ENCODE measurements around the gene CCR4. TPM values are rescaled to one million over a fixed set of nuclear protein-coding genes. Genes with fewer than 3 reads are reported as not detected.
"Not testable (repeated sequence)": the region's sequence is repeated elsewhere in the genome, so short reads cannot be mapped to it uniquely, and the experiment has no call there.

Gene CCR4
- total and polyA plus RNA-seq, 2 of the 8 experiments (the other 6 are each of a cell fraction or from before 2014, with no cell fraction given): 0.11 to 0.15 TPM

GRCh38 chr3:32931273-32931672, 20.2 kb upstream of the CCR4 start:
- H3K23ac ChIP-seq (ENCODE audit: insufficient read length); H4K8ac ChIP-seq (ENCODE audit: extremely low read depth, insufficient read depth, low read length); FAIRE-seq; DNase-seq (ENCODE audit: low read depth in 1 of 2, low spot score in 2 of 2); H3K18ac ChIP-seq (ENCODE audit: extremely low read depth, low read length); H4K20me1 ChIP-seq (replicated peaks in 1 of 2; ENCODE audit: control insufficient read depth in 1 of 2, insufficient read depth in 2 of 2, low read length in 2 of 2); H4K5ac ChIP-seq (ENCODE audit: insufficient read length, low read depth, low read length); H3K23me2 ChIP-seq (ENCODE audit: low read depth, low read length); H4K91ac ChIP-seq (replicated peaks; ENCODE audit: insufficient read length, low read length); H2BK20ac ChIP-seq (ENCODE audit: low read length); H3K9ac ChIP-seq (replicated peaks in 1 of 4; ENCODE audit: extremely low read depth in 1 of 4, low read depth in 3 of 4, low read length in 3 of 4); H3K4ac ChIP-seq (replicated peaks; ENCODE audit: insufficient read length, low read depth, low read length); H2AFZ ChIP-seq (ENCODE audit: low read length); H2AK5ac ChIP-seq (ENCODE audit: low read depth, low read length); H3K27me3 ChIP-seq (replicated peaks in 1 of 4; ENCODE audit: control insufficient read depth in 3 of 4, extremely low read depth in 1 of 4, insufficient read depth in 3 of 4, low read length in 3 of 4); H3K4me2 ChIP-seq (ENCODE audit: insufficient read depth in 1 of 2, low read depth in 2 of 2, low read length in 2 of 2); H3K36me3 ChIP-seq (ENCODE audit: control insufficient read depth in 2 of 4, insufficient read depth in 4 of 4, low read length in 3 of 4); H2BK12ac ChIP-seq (ENCODE audit: low read depth, low read length); H3K56ac ChIP-seq (replicated peaks; ENCODE audit: insufficient read length, low read depth, low read length); H3K79me2 ChIP-seq (ENCODE audit: control insufficient read depth in 1 of 2, insufficient read depth in 2 of 2, low read length in 2 of 2); H2BK15ac ChIP-seq (ENCODE audit: low read length); H2BK5ac ChIP-seq (ENCODE audit: low read depth, low read length); H3K4me3 ChIP-seq (ENCODE audit: extremely low read depth in 1 of 4, insufficient read depth in 2 of 4, low read depth in 3 of 4, low read length in 4 of 4); POLR2A ChIA-PET (ENCODE audit: partially characterized antibody); H2BK120ac ChIP-seq (replicated peaks; ENCODE audit: low read depth, low read length); H3K4me1 ChIP-seq (replicated peaks in 1 of 4; ENCODE audit: control insufficient read depth in 3 of 4, insufficient read depth in 4 of 4, low read length in 3 of 4); H3K9me3 ChIP-seq (ENCODE audit: insufficient read depth in 2 of 2, low read depth in 1 of 2, low read length in 1 of 2); H3K14ac ChIP-seq (ENCODE audit: insufficient read length); H3K79me1 ChIP-seq (ENCODE audit: low read depth, low read length); H3K27ac ChIP-seq (ENCODE audit: low read depth, low read length): not testable (repeated sequence)
- WGBS, 2 experiments (ENCODE audit: extremely low coverage in 1 of 2, insufficient coverage in 1 of 2, insufficient read length in 1 of 2, insufficient replicate concordance in 2 of 2, low coverage in 1 of 2, low lambda C conversion rate in 2 of 2, missing lambda C conversion rate in 1 of 2): 84% methylated on average over 2 of the region's 2 CpGs; no CpG with 5 or more reads in 1 of the 2 experiments
- CTCF ChIA-PET (ENCODE audit: partially characterized antibody): interaction anchor here (0.7 to 0.9 kb wide), 4 partner anchors 10 to 199 kb away, joined by 3 read pairs; no protein-coding TSS in a partner anchor

All from H1 (cell line).